ENCODE measurements around the gene PGBD2.
"Not testable (repeated sequence)": the region's sequence is repeated elsewhere in the genome, so short reads cannot be mapped to it uniquely, and the experiment has no call there.

The PGBD2 gene

DNA sequence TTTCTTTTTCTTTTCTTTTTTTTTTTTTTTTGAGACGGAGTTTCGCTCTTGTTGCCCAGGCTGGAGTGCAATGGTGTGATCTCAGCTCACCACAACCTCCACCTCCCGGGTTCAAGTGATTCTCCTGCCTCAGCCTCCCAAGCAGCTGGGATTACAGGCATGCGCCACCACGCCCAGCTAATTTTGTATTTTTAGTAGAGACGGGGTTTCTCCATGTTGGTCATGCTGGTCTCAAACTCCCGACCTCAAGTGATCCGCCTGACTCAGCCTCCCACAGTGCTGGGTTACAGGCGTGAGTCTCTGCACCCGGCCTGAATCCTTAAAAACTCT, 16.2 kb upstream of the PGBD2 start:
- DNase-seq = not testable (repeated sequence)

DNA sequence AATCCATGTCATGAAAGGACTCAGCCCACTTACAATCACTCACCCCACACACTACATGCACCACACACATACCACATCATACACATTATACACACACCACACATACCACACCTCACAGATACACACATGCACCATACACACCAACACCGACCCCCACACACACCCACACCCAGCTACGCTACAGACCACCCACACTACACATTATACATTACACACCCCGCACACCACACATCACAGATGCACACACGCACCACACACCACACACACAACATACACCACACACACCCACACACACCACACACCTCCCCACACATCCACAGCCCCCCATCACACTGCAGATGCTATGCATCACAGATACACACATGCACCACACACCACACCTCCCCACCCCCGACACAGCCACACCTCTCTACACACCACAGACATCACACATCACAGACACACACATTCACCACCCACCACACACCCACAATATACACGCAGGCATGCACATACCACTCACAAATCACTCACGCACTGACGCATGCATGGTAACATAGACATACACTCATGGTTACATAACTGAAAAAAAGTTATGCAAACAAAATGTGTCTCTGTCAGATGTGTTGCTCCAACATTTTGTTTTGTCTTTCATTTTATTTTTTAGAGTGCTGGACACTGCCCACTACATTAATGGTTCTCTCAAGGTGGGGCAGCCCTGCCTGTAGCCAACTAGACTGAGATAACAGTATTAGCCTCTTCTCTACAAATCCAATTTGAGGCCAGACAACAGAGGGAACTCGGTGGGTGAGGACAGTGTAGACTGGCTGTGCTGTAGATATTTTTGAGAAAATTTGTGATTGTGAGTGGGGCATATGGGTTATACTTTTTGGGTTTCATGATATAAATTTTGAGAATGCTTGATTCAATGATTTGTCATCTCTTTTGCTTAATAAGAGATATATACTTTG, 15.2 kb upstream of the PGBD2 start:
- DNase-seq = no peak

DNA sequence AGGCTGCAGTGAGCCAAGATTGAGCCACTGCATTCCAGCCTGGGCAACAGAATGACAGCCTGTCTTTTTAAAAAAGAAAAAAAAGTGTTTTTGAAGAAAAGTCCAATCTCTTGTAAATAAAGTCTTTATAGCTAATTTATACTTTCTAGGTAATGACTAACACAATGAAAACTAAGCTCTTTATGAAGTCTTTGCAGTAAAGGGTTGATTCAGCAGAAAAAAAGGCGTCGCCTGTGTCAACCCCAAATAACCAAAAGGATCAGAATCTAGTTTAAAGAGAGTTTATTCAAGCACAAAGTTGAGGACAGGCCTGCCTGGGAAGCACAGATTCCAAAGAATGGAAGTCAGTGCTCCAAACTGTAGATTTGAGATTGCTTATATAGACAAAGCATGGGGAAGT, 14.3 kb upstream of the PGBD2 start:
- DNase-seq = no peak

DNA sequence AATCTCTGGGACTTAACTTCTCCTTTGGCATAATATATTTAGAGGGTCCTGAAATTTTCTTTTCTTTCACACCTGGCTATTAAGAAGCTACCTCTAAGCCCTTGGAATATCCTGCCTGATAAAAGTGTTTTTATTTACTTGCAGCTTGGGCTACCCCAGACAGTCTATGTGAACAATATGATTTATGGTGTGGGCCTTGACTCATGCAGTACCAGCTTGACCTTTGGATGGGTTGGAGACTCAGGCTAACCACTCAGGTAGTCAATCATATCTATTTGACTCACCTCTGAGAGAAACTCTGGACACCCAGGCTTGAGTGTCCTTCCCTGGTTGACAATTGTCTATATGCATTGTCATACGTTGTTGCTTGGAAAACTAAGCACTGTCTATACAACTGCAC, 13.4 kb upstream of the PGBD2 start:
- DNase-seq = no peak

DNA sequence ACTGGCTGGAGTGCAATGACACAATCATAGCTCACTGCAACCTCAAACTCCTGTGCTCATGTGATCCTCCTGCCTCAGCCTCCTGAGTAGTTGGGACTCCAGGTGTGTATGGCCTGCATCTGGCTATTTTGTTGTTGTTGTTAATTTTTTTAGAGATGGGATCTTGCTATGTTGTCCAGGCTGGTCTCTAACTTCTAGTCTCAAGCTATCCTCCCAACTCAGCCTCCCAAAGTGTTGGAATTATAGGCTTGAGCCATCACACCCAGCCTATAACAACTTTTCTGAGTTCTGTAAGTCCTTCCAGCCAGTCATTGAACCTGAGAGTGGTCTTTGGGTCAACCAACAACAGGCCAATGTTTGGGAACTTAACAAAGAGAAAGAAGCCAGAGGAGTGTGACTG, 11.2 kb upstream of the PGBD2 start:
- DNase-seq = no peak

DNA sequence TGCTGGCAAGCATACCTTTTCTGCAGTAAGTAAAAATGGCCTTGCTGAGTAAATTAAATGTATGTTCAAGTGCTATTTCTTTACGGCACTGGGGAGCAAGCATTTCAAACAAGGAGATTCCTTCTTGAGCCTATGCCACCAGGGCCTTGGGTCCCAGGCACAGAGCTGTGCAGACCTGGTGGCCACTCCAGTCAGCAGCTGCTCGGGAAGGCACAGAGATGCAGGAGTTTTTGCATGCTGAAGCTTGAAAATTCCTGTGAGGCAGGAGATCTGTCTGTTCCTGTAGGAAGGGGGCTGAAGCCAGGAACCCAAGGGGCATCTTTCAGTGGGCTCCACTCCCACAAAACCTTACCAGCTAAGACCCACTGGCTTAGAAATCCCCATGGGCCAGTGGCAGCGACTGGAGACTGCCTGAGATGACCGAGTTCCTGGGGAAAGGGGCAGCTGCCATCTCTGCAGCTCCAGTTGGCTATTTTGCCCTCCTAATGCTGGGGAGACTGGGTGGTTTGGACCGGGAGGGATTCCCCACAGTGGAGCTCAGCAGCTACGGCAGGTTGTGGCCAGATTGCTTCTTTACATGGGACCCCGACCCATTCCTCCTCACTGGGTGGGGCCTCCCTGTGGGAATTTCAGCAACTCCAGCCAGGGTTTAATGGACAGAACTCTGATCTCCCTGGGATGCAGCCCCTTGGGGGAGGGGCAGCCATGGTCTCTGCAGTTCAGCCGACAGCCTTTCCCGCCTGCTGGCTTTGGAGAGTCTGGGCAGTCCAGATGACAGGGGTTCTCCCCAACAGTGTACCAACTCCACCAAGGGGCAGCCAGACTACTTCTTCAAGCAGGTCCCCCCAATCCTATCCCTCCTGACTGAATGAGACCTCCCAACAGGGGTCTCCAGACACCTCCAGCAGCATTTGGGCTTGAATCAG, 8.4 kb upstream of the PGBD2 start:
- DNase-seq = no peak

DNA sequence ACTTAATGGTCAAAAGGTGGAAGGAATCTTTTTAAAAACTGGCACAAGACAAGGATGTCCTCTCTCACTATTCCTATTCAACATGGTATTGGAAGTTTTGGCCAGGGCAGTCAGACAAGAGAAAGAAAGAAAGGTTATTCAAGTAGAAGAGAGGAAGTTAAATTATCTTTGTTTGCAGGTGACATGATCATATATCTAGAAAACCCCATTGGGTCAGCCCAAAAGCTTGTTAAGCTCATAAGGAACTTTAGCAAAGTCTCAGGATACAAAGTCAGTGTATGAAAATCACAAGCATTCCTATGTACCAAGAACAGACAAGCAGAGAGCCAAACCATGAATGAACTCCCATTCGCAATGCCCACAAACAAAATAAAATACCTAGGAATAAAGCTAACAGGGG, 5.4 kb upstream of the PGBD2 start:
- no peak for DNase-seq

DNA sequence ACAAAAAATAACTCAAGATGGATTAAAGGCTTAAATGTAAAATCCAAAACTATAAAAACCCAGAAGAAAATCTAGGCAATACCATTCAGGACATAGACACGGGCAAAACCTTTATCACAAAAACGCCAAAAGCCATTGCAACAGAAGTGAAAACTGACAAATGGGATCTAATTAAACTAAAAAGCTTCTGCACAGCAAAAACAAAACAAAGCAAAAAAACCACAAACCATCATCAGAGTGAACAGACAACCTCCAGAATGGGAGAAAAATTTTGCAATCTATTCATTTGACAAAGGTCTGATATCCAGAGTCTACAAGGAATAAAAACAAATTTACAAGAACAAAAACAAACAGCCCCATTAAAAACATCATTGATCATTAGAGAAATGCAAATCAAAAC, 4.5 kb upstream of the PGBD2 start:
- DNase-seq = no peak

DNA sequence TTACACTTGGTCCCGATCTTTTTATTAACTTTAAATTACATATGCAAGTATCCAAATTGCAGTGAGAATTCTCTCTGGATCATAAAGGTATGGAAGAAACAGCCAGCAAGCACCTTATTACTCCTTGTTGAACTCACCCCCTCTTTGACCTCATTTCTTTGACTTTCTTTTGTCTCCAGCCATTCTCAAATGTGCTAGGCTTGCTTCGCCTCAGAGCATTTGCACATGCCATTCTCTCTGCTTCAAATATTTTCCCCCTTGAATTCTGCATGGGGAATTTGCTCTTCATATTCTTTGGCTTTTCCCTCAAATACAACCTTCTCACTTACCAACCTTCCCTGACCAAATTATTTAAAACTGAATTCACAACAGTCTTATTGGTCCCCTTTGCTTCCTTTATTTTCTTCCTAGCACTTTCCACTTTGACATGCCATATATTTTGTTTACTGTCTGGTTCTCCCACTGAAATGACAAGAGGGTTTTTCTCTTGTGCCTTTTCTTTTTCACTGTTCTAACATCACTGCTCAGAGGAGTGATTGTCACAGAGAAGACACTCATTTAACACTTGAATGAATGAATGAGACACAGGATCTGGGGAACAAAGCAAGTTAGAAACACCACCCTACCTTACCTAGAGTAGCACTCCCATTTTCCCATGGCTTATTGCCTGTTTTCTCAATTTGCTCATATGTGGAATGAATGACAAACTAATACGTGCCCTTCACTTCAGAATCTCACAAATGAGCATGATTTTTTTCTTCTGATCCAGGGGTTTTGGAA, 1.4 kb upstream of the PGBD2 start:
- no peak for DNase-seq

DNA sequence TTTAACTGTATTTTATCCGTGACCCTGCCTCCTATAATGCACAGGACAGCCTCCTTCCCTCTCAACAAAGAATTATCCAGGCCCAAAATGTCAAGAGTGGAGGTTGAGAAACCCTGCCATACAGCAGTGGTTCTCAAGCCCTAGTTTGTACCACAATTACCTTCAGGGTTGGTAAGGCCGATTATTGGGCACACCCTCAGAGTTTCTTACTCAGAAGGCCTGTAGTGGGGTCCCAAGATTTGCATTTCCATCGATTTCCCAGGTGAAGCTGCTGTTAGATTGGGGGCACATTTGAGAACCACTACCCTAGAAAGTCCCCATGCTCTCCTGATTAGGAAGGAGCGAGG, 400 bp upstream of the PGBD2 start:
- no peak for DNase-seq

DNA sequence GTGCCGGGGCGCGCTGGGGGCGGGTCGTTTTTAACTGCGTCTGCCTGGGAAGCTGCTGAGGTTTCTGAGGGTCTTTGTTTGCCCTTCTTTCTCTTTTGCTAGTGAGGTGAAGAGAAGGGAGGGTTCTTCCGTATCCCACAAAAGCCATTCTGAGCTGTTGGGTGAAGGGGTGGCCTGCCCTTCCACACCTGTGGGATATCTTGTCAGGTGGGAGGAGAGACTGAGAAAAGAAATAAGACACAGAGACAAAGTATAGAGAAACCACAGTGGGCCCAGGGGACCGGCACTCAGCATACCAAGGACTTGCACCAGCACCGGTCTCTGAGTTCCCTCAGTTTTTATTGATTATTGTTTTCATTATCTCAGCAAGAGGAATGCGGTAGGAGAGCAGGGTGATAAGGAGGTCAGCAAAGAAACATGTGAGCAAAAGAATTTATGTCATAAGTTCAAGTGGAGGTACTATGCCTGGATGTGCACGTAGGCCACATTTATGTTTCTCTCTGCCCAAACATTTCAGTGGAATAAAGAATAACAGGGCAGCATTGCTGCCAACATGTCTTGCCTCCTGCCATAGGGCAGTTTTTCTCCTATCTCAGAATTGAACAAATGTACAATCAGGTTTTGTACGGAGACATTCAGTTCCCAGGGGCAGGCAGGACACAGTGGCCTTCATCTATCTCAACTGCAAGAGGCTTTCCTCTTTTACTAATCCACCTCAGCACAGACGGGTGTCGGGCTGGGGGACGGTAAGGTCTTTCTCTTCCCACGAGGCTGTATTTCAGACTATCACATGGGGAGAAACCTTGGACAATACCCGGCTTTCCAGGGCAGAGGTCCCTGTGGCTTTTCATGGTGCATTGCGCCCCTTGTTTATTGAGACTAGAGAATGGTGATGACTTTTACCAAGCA, 972 bp downstream of the PGBD2 start:
- no peak for DNase-seq

DNA sequence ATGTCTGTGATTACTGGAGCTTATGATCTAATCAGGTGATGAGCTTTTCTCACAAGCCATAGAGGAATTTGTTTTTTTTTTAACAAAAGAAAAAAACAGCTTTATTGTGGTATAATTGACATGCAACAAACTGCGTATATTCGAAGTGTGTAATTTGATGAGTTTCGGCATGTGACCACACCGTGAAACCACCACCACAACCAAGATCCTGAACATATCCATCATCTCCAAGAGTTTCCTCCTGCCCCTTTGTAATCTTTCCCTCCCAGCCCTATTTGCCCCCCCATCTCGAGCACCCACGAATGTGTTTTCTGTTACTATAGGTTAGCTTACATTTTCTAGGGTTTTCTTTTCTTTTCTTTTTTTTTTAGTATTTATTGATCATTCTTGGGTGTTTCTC, 4.7 kb downstream of the PGBD2 start:
- DNase-seq = no peak

DNA sequence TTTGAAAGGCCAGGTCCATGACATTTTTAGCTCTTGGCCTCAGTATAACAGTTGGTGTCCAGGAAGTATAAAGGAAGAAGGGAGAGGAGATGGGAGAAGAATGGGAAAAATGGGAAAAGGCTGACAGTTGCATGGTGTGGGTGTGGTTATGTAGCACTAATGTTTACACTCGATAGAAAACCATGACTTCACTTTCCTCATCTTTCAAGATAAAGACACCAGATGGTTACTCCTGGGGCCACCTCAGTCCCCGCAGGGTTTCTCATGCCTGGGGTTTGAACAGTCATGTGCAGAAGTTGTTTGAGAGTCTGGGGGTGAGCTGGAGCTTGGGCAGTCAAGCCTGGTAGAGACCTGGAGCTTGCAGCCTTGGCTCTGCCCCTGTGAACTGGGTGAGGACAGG, 7.9 kb downstream of the PGBD2 start:
- no peak for DNase-seq

DNA sequence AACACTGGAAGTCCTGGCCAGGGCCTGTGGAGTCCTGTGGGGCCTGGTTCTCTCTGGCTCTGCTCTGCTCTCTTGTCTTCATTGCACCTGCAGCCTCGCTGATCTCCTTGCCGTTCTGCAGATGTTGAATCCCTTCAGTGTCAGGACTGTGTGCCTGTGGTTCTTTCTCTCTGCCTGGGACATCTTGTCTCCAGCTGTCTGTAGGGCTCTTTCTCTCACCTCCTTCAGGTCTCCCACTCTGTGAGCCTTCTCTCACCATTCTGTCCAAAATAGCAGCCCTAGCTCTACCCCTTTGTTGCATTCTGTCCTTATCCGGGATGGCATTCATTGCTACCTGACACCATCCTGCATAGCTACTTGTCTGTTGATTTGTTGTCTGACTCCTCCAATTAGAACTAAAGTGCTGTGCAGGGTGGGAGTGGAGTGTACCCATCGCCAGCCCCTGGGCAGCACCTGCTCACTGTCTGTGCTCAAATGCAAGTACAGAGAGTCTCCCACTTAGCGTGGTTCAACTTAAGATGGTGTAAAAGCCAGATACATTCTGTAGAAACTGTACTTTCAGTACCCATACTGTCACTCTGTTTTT, 8.9 kb downstream of the PGBD2 start:
- no peak for DNase-seq

DNA sequence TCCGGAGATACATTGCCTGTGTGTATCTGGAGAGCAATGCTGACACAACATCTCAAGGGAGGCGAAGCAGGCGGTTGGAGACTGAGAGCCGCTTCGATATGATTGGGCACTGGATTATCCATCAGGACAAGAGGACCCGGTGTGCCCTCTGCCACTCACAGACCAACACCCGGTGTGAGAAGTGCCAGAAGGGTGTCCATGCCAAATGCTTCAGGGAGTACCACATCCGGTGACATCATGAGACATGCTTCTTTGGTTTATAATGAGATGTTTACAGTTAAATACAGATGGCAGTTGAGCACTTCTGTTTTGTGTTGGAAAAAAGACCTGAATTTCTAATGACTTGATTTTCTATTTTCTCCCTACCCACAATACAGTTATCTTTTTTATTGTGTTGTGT, 12.1 kb downstream of the PGBD2 start:
- no peak for DNase-seq

DNA sequence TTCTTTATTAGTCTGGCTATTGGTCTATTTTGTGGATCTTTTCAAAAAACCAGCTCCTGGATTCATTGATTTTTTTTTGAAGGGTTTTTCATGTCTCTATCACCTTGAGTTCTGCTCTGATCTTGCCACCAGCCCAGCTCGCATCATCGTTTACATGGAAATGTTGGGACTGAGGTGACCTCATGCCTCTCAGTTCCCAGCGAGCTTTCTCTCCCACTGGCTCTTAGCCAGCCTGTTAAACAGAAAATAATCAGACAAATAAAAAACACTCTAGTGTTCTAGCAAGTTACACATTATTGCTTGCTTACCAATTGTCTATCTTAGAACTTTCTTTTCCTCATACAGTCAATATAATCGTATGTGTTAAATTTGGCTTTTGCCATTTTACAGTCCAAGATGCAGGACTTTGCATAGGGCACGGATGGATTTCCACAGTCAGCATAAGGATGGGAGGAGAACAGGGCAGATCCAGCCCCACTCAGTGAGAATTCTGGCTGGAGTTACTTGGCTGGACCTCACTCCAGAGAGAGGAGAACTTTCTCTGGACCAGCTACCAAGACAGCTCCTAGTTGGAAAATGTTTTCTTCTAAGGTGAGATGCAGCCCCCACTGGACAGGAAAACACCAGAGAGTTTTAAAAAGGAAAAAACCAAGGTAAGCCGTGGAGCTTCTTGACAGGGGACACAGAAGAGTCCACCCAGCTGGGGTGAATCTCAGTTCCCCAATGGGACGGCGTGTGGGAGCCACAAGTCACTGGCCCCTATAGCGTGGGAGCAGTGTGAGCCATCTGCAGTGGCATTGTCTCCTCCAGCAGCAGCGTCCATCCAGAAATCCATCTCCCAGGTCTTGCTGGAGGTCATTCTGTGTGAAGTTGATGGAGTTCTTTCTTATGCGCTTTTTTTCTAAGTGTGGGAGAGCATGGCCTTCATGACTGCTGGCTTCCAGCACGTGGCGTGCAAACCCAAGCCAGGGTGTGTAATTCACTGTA, 17.6 kb downstream of the PGBD2 start:
- DNase-seq = no peak

DNA sequence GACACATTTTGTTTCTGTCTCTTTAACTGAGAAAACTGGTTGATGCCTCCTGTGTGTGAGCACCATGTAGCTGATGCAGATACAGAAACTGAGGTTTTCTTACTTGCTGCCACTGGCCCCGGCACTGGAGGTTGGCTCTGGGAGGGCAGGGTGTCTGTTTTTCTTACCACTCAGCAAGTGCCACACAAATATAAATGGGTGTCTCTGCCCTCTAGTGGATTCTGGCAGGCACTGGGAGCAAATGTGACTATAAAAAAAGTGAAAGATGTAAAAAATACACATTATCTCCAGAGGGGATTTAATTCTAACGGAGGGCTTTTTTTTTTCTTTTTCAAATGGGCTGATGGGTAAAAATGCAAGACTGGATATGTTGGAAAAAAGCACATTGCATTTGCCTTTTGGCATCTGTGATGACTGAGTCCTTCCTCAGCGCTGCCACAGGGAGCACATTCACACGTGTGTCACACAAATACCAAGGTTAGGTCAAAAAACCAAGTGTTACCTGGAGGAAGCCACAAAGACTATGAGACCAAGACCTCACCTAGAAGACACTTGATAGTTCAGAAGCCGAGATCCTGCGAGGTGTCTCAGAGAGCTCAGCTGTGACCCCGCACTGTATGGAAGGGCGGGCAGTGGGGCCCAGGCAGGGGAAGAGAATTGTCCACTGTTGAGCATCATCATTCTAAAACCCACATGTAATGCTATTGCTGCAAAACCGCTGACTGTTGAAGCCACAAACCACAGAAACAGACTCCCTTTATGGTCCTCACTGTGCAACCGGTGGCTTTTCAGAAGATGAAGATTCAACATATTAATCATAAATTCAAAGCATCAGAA, 18.9 kb downstream of the PGBD2 start:
- no peak for DNase-seq

DNA sequence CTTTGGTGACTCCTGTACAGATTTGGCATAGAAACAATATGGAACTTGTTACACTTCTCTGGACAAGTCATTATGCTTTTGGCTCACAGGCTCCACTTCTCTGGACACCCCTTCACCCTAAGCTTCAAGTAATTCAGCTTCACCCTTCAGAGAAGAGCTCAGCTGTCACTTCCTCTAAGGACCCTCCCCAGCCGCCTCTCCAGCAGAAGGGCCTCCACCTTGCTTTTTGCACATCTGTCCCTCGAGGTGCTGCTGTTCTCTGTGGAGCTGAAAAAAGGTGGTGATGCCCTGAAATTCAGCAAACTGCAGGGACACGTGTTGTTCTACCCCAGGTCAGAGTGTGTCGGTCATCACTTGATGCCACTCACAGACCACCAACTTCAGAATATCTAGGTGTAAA, 19.8 kb downstream of the PGBD2 start:
- not testable (repeated sequence) for DNase-seq

DNA sequence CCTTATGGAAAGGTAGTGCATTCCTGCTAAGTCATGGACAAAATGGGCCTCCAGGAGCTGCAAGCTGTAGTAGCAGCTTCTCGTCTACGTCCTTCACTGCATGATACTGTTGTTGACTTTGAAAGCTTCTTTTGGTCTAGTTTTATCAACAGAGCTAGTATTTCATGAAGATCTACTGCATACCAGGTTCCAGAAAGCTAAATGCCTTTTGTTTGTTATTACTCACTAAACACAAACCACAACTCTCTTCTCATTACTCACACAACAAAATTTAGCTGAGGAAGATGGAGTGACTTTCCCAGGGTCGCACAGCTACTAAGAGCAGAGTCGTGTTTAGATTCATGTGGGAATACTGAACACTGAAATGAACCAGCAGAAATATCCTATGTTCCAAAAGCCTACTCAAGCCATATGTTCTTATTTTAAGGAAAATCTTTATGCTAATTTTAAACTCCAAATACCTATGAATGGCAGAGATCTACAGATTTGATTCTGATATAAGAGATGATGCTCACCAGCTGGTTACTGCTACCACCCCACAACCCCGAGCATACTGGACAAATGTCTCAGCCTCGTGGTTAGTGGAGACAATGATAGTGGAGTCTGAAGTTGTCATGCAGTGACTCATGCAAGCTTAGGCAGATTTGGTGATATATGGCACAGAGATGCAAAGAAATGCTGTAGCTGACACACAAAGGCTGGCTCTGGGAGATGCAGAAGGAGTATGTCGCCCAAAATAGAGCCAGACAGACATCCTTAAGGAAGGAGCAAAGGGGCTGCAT, 20.6 kb downstream of the PGBD2 start:
- DNase-seq = no peak

All from cortex of kidney (tissue), 1 donor.